ENCODE measurements around the gene CMTM7. TPM values are rescaled to one million over a fixed set of nuclear protein-coding genes. Genes with fewer than 3 reads are reported as not detected.
A peak's percentile ranks its signal among the peaks of the same experiment; 100 is the strongest.

The CMTM7 gene
- polyA plus RNA-seq, 1 donor from 2014 or later = 141 TPM

- Mint-ChIP-seq H3K9me3 (no peaks in the 10 kb centered on the region), H3K27me3 (no peaks in the 10 kb centered on the region), H3K4me3 (peak overlapping the region; percentile 12 to 89 (median 54)), H3K4me1 (peaks cover 43 to 60% (median 54%) of the 10 kb centered on the region in 3 donors), H3K27ac (peak overlapping the region; percentile 65 to 92 (median 86)), H3K36me3 (peaks cover 6% of the 10 kb centered on the region)
Measured at GRCh38 chr3:32414522-32415202, 23.0 kb downstream of the CMTM7 start.

GRCh38 chr3:32419742-32420125, 28.1 kb downstream of the CMTM7 start:
- no peaks in the 10 kb centered on the region for H3K9me3 Mint-ChIP-seq
- H3K27ac Mint-ChIP-seq = peak overlapping the region; percentile 86 to 98 (median 97)
- H3K4me3 Mint-ChIP-seq = peak overlapping the region; percentile 46 to 88 (median 70)
- no peaks in the 10 kb centered on the region for H3K27me3 Mint-ChIP-seq
- H3K4me1 Mint-ChIP-seq = peaks cover 59 to 81% (median 78%) of the 10 kb centered on the region in 3 donors
- H3K36me3 Mint-ChIP-seq = no peaks in the 10 kb centered on the region

GRCh38 chr3:32420126-32421038, 28.7 kb downstream of the CMTM7 start:
- Mint-ChIP-seq H3K4me3 (peak overlapping the region; percentile 46 to 88 (median 70)), H3K36me3 (no peaks in the 10 kb centered on the region)

GRCh38 chr3:32421185-32421584, 29.5 kb downstream of the CMTM7 start:
- H3K9me3 Mint-ChIP-seq = no peaks in the 10 kb centered on the region
- peak overlapping the region in 3 of 4 donors; percentile 46 to 88 (median 84) for H3K4me3 Mint-ChIP-seq
- peak overlapping the region; percentile 86 to 98 (median 97) for H3K27ac Mint-ChIP-seq
- H3K27me3 Mint-ChIP-seq = no peaks in the 10 kb centered on the region
- H3K36me3 Mint-ChIP-seq = no peaks in the 10 kb centered on the region
- peaks cover 48 to 76% (median 72%) of the 10 kb centered on the region in 3 donors for H3K4me1 Mint-ChIP-seq

More at GRCh38 chr3:32420126-32421038, 28.7 kb downstream of the CMTM7 start:
- peak overlapping the region; percentile 86 to 98 (median 97) for H3K27ac Mint-ChIP-seq
- no peaks in the 10 kb centered on the region for H3K9me3 Mint-ChIP-seq
- H3K27me3 Mint-ChIP-seq = no peaks in the 10 kb centered on the region
- H3K4me1 Mint-ChIP-seq = peaks cover 56 to 81% (median 78%) of the 10 kb centered on the region in 3 donors

GRCh38 chr3:32421991-32422859, 30.6 kb downstream of the CMTM7 start:
- Mint-ChIP-seq H3K4me3 (peak overlapping the region in 3 of 4 donors; percentile 46 to 80 (median 61)), H3K27me3 (no peaks in the 10 kb centered on the region), H3K36me3 (no peaks in the 10 kb centered on the region), H3K27ac (peak overlapping the region; percentile 86 to 98 (median 97)), H3K9me3 (no peaks in the 10 kb centered on the region), H3K4me1 (peaks cover 51 to 79% (median 69%) of the 10 kb centered on the region in 3 donors)

- Mint-ChIP-seq H3K36me3 (no peaks in the 10 kb centered on the region), H3K9me3 (no peaks in the 10 kb centered on the region), H3K27me3 (no peaks in the 10 kb centered on the region), H3K4me1 (peaks cover 58 to 82% (median 76%) of the 10 kb centered on the region in 3 donors), H3K4me3 (peak overlapping the region in 3 of 4 donors; percentile 46 to 87 (median 51)), H3K27ac (peak overlapping the region; percentile 86 to 98 (median 97))
Measured at GRCh38 chr3:32422943-32423342, 31.3 kb downstream of the CMTM7 start.

GRCh38 chr3:32423534-32423933, 31.9 kb downstream of the CMTM7 start:
- no peaks in the 10 kb centered on the region for H3K9me3 Mint-ChIP-seq
- H3K4me3 Mint-ChIP-seq = peak overlapping the region; percentile 7 to 87 (median 32)
- H3K4me1 Mint-ChIP-seq = peaks cover 64 to 84% (median 80%) of the 10 kb centered on the region in 3 donors
- H3K27ac Mint-ChIP-seq = peak overlapping the region; percentile 86 to 98 (median 97)
- no peaks in the 10 kb centered on the region for H3K27me3 Mint-ChIP-seq
- H3K36me3 Mint-ChIP-seq = no peaks in the 10 kb centered on the region

GRCh38 chr3:32423956-32424557, 32.4 kb downstream of the CMTM7 start:
- peaks cover 68 to 83% (median 81%) of the 10 kb centered on the region in 3 donors for H3K4me1 Mint-ChIP-seq
- H3K27me3 Mint-ChIP-seq = no peaks in the 10 kb centered on the region
- peak overlapping the region; percentile 86 to 98 (median 97) for H3K27ac Mint-ChIP-seq
- H3K4me3 Mint-ChIP-seq = peak overlapping the region; percentile 7 to 87 (median 77)
- H3K9me3 Mint-ChIP-seq = no peaks in the 10 kb centered on the region
- H3K36me3 Mint-ChIP-seq = no peaks in the 10 kb centered on the region

- Mint-ChIP-seq H3K4me3 (peak overlapping the region; percentile 7 to 87 (median 77)), H3K27me3 (no peaks in the 10 kb centered on the region), H3K9me3 (no peaks in the 10 kb centered on the region), H3K4me1 (peaks cover 62 to 77% (median 75%) of the 10 kb centered on the region in 3 donors), H3K36me3 (no peaks in the 10 kb centered on the region), H3K27ac (peak overlapping the region; percentile 86 to 98 (median 97))
Measured at GRCh38 chr3:32424581-32425250, 33.1 kb downstream of the CMTM7 start.

- H3K4me1 Mint-ChIP-seq = peaks cover 57 to 75% (median 65%) of the 10 kb centered on the region in 3 donors
Measured at GRCh38 chr3:32428092-32429068, 36.7 kb downstream of the CMTM7 start.

GRCh38 chr3:32430900-32431299, 39.2 kb downstream of the CMTM7 start:
- no peaks in the 10 kb centered on the region for H3K27me3 Mint-ChIP-seq

More at GRCh38 chr3:32428092-32429068, 36.7 kb downstream of the CMTM7 start:
- Mint-ChIP-seq H3K36me3 (no peaks in the 10 kb centered on the region), H3K27me3 (no peaks in the 10 kb centered on the region), H3K27ac (peak overlapping the region; percentile 83 to 96 (median 88)), H3K4me3 (peak overlapping the region; percentile 54 to 85 (median 74)), H3K9me3 (no peaks in the 10 kb centered on the region)

GRCh38 chr3:32431481-32431880, 39.8 kb downstream of the CMTM7 start:
- H3K9me3 Mint-ChIP-seq = no peaks in the 10 kb centered on the region
- peak overlapping the region; percentile 23 to 84 (median 58) for H3K27ac Mint-ChIP-seq
- no peaks in the 10 kb centered on the region for H3K36me3 Mint-ChIP-seq
- H3K4me3 Mint-ChIP-seq = peak overlapping the region in 1 of 4 donors; percentile 10
- peaks cover 58 to 71% (median 63%) of the 10 kb centered on the region in 3 donors for H3K4me1 Mint-ChIP-seq
- H3K27me3 Mint-ChIP-seq = no peaks in the 10 kb centered on the region

More at GRCh38 chr3:32430900-32431299, 39.2 kb downstream of the CMTM7 start:
- Mint-ChIP-seq H3K4me3 (peak overlapping the region in 3 of 4 donors; percentile 10 to 66 (median 36)), H3K27ac (peak overlapping the region; percentile 33 to 84 (median 58)), H3K36me3 (no peaks in the 10 kb centered on the region), H3K4me1 (peaks cover 52 to 67% (median 58%) of the 10 kb centered on the region in 3 donors), H3K9me3 (no peaks in the 10 kb centered on the region)
